GM23248 (cell line): Measurements from ENCODE around the gene HAND2.

Source experiments
- EZH2 ChIP-seq: fragments of 200-600 bp; sonication (generic); IDR thresholded peaks from 2 replicates; pipeline ENCODE4 v1.6.1; 2018; ENCODE audit warnings: antibody characterized with exemption, mild to moderate bottlenecking; ENCODE audit not compliant: insufficient read depth, poor library complexity, severe bottlenecking
- EZH2phosphoT487 ChIP-seq: fragments of 200-600 bp; sonication (generic); IDR thresholded peaks from 2 replicates; pipeline ENCODE4 v1.6.1; 2018; ENCODE audit warnings: antibody characterized with exemption, moderate library complexity, mild to moderate bottlenecking, low read depth; ENCODE audit not compliant: insufficient read depth

DNA sequence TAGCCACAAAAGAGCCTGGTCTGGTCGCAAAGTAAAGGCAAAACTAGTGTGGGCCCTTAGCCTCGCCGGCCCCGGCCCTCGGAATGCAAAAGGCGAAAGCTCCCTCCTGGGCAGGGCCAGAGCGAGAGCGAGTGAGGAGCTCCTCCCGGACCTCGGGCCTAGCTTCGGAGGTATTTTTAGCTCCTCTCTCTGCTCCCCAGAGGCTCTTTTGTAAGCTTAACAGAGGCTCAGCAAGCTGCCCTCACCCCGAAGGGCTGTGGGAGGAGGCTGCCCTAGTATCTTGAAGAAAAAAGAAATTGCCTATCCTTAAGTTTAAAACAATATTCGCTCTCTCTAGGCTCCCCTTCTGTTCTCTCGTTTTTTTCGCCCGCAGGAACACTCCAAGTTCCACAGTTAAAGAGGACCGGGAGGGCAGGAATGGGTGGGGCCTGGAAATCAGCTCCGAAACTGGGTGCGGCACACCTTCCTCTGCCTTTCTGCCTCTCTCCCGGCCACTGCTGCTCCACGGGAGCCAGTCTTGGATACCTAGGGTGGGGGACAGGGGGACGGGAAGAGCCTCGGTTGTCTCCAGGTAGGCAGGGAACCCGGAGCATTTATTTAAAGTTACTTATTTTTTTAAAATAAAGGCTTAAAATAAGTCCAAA, 12.1 kb downstream of the HAND2 start:
- TF ChIP-seq EZH2 = no peak
- TF ChIP-seq EZH2phosphoT487 = no peak
